H1 (cell line): ENCODE results near the gene CBY2. TPM values are rescaled to one million over a fixed set of nuclear protein-coding genes. Genes with fewer than 3 reads are reported as not detected.

Experiments used
- RAD21 ChIP-seq, 2 experiments: IDR thresholded peaks in 1 of 2; conservative IDR thresholded peaks in 1 of 2; 2 replicates each; pipeline ENCODE4 v1.6.1; 2011; ENCODE audit warnings: low read depth in 2 of 2, low read length in 2 of 2, improper control_type of control experiment in 1 of 2, inconsistent platforms in 1 of 2, mild to moderate bottlenecking in 1 of 2, moderate library complexity in 1 of 2
- YY1 ChIP-seq: IDR thresholded peaks from 2 replicates; pipeline ENCODE4 v1.6.1; 2011; ENCODE audit warnings: low read depth, mild to moderate bottlenecking, low read length
- polyA plus RNA-seq, 7 experiments: library from polyadenylated mRNA; depleted of rRNA in 3 of 7; stranded (reverse) in 5 of 7; unstranded in 2 of 7; fragments of >200 nt in 5 of 7; fragments of 200-250 nt in 2 of 7; gene quantifications; 1 replicate in 5 of 7; 2 replicates in 1 of 7; 4 replicates in 1 of 7; pipeline versions ENCODE4 v1.2.1 to v1.2.3, GENCODE V29; 2011 to 2013; ENCODE audit warnings: missing spikeins in 2 of 7, mixed read lengths in 2 of 7
- total RNA-seq: library from RNA; stranded (reverse); fragmentation: NEBNext Ultra II Directional; extraction: Animal tissue kit (Norgen Biotek cat#: 25700); gene quantifications from 2 replicates; pipeline ENCODE4 v1.2.1, GENCODE V29; 2021
- TF ChIP-seq, protein P1 (sequence below), 3 experiments: IDR thresholded peaks; 1 replicate in 2 of 3; 2 replicates in 1 of 3; pipeline versions ENCODE4 v1.5.1 to v1.6.1; 2011; ENCODE audit warnings: low read length in 3 of 3, mild to moderate bottlenecking in 3 of 3, inconsistent platforms in 2 of 3, low read depth in 1 of 3, moderate library complexity in 1 of 3; ENCODE audit not compliant: insufficient read depth in 1 of 3; ENCODE audit errors: control extremely low read depth in 1 of 3

The CBY2 gene
- total and polyA plus RNA-seq, 2 of the 8 experiments (the other 6 are each of a cell fraction or from before 2014, with no cell fraction given), result not detected

GRCh38 chr13:45704854-45705695 lies 3.0 kb downstream of the CBY2 start (continued):
- TF ChIP-seq YY1 (no peak), RAD21 (IDR thresholded peaks at IDR 0.05 in 1 of 2, conservative IDR thresholded peaks at IDR 0.05 in 1 of 2; ENCODE audit: low read depth in 2 of 2, low read length in 2 of 2) (peak; percentile 14 to 35; a peak in 3 of 4 replicates)
- TF ChIP-seq, protein P1, sequence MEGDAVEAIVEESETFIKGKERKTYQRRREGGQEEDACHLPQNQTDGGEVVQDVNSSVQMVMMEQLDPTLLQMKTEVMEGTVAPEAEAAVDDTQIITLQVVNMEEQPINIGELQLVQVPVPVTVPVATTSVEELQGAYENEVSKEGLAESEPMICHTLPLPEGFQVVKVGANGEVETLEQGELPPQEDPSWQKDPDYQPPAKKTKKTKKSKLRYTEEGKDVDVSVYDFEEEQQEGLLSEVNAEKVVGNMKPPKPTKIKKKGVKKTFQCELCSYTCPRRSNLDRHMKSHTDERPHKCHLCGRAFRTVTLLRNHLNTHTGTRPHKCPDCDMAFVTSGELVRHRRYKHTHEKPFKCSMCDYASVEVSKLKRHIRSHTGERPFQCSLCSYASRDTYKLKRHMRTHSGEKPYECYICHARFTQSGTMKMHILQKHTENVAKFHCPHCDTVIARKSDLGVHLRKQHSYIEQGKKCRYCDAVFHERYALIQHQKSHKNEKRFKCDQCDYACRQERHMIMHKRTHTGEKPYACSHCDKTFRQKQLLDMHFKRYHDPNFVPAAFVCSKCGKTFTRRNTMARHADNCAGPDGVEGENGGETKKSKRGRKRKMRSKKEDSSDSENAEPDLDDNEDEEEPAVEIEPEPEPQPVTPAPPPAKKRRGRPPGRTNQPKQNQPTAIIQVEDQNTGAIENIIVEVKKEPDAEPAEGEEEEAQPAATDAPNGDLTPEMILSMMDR (IDR thresholded peaks at IDR 0.05; ENCODE audit: control extremely low read depth in 1 of 3, insufficient read depth in 1 of 3, low read depth in 1 of 3, low read length in 3 of 3), result peak in 1 of 3 experiments; percentile 6; a peak in 1 of 4 replicates
